HepG2 (cell line): Measurements from ENCODE around the gene ARHGAP23. TPM values are rescaled to one million over a fixed set of nuclear protein-coding genes. Genes with fewer than 3 reads are reported as not detected.
A peak's percentile ranks its signal among the peaks of the same experiment; 100 is the strongest.

ENCODE experiments used
- BORCS8-MEF2B ChIP-seq: sonication (generic); formaldehyde crosslinking; IDR thresholded peaks from 2 replicates; pipeline ENCODE4 v1.8.0; 2022; ENCODE audit warnings: mild to moderate bottlenecking, missing genetic modification reagents
- HNRNPK ChIP-seq: fragments of 200-400 bp; formaldehyde crosslinking; IDR thresholded peaks from 2 replicates; pipeline ENCODE4 v1.6.1; 2018; ENCODE audit warnings: low read length, low read depth, moderate library complexity, mild to moderate bottlenecking; ENCODE audit not compliant: poor library complexity, severe bottlenecking
- NRL ChIP-seq: sonication (generic); formaldehyde crosslinking; IDR thresholded peaks from 2 replicates; pipeline ENCODE4 v1.5.0; 2020; ENCODE audit warnings: missing genetic modification reagents, mild to moderate bottlenecking, moderate library complexity, borderline replicate concordance
- PPARG ChIP-seq: conservative IDR thresholded peaks from 2 replicates; pipeline ENCODE4 v1.6.1; 2016; ENCODE audit warnings: missing biosample characterization, missing genetic modification reagents
- RBM22 ChIP-seq: fragments of 200-400 bp; formaldehyde crosslinking; optimal IDR thresholded peaks from 2 replicates; pipeline ENCODE3; 2017; ENCODE audit warnings: mild to moderate bottlenecking, low read length, moderate library complexity
- RBM39 ChIP-seq: fragments of 200-400 bp; formaldehyde crosslinking; IDR thresholded peaks from one replicate; pipeline ENCODE4 v1.6.1; 2018; ENCODE audit warnings: antibody characterized with exemption, mild to moderate bottlenecking, low read depth, low read length; ENCODE audit not compliant: poor library complexity, severe bottlenecking
- RFXAP ChIP-seq: sonication (generic); formaldehyde crosslinking; IDR thresholded peaks from 2 replicates; pipeline ENCODE4 v1.4.0; 2020; ENCODE audit warnings: missing genetic modification reagents, borderline replicate concordance
- SCMH1 ChIP-seq: sonication (generic); formaldehyde crosslinking; IDR thresholded peaks from 2 replicates; pipeline ENCODE4 v1.9.0; 2021; ENCODE audit warnings: missing genetic modification reagents, mild to moderate bottlenecking, borderline replicate concordance
- STAT5B ChIP-seq: sonication (generic); formaldehyde crosslinking; IDR thresholded peaks from 2 replicates; pipeline ENCODE4 v1.4.0; 2020; ENCODE audit warnings: missing genetic modification reagents
- THAP8 ChIP-seq: sonication (generic); formaldehyde crosslinking; IDR thresholded peaks from 2 replicates; pipeline ENCODE4 v1.5.1; 2020; ENCODE audit warnings: missing genetic modification reagents, mild to moderate bottlenecking, borderline replicate concordance
- ZFP90 ChIP-seq: sonication (generic); formaldehyde crosslinking; IDR thresholded peaks from 2 replicates; pipeline ENCODE4 v1.8.0; 2022; ENCODE audit warnings: missing genetic modification reagents, mild to moderate bottlenecking, inconsistent platforms, borderline replicate concordance
- ZNF143 ChIP-seq: sonication (generic); formaldehyde crosslinking; IDR thresholded peaks from 2 replicates; pipeline ENCODE4 v1.4.0; 2020; ENCODE audit warnings: missing genetic modification reagents
- ZNF33A ChIP-seq: sonication (generic); formaldehyde crosslinking; IDR thresholded peaks from 2 replicates; pipeline ENCODE4 v1.5.1; 2020; ENCODE audit warnings: missing genetic modification reagents, mild to moderate bottlenecking, moderate library complexity, borderline replicate concordance
- ZNF350 ChIP-seq: sonication (generic); formaldehyde crosslinking; IDR thresholded peaks from 2 replicates; pipeline ENCODE4 v1.4.0; 2020; ENCODE audit warnings: mild to moderate bottlenecking, low read depth, missing genetic modification reagents, borderline replicate concordance
- ZNF362 ChIP-seq: sonication (generic); formaldehyde crosslinking; IDR thresholded peaks from 2 replicates; pipeline ENCODE4 v1.4.0; 2020; ENCODE audit warnings: missing genetic modification reagents, mild to moderate bottlenecking, borderline replicate concordance
- ZNF484 ChIP-seq: sonication (generic); formaldehyde crosslinking; IDR thresholded peaks from 2 replicates; pipeline ENCODE4 v1.5.1; 2020; ENCODE audit warnings: mild to moderate bottlenecking, low read depth, missing genetic modification reagents, borderline replicate concordance
- ZNF589 ChIP-seq: sonication (generic); formaldehyde crosslinking; conservative IDR thresholded peaks from 2 replicates; pipeline ENCODE4 v1.8.0; 2022; ENCODE audit warnings: mild to moderate bottlenecking, moderate library complexity, missing genetic modification reagents
- polyA plus RNA-seq, 8 experiments: library from polyadenylated mRNA; depleted of rRNA in 3 of 8; stranded (reverse) in 7 of 8; unstranded in 1 of 8; fragments of >200 nt; fragmentation: Illumina TruSeq in 4 of 8; extraction: Trizol in 4 of 8; gene quantifications; 2 replicates each; pipeline versions ENCODE4 v1.2.1 to v1.2.3, GENCODE V29; 2011 to 2016; ENCODE audit warnings: low read depth in 4 of 8, missing spikeins in 1 of 8, mixed read lengths in 1 of 8; ENCODE audit not compliant: insufficient read depth in 1 of 8
- total RNA-seq, 5 experiments: library from RNA; depleted of rRNA; stranded (reverse); fragments of >200 nt; fragmentation: Illumina TruSeq; extraction: Trizol; gene quantifications; 2 replicates each; pipeline ENCODE4 v1.2.3, GENCODE V29; 2016; ENCODE audit warnings: low read depth in 1 of 5
- TF ChIP-seq, protein P1 (sequence below): sonication (generic); formaldehyde crosslinking; IDR thresholded peaks from 2 replicates; pipeline ENCODE4 v1.4.0; 2020; ENCODE audit warnings: missing genetic modification reagents
- TF ChIP-seq, protein P2 (sequence below): IDR thresholded peaks from 2 replicates; pipeline ENCODE4 v1.6.1; 2016; ENCODE audit warnings: control low read depth
- TF ChIP-seq, protein P3 (sequence below): sonication (generic); formaldehyde crosslinking; IDR thresholded peaks from 2 replicates; pipeline ENCODE4 v1.4.0; 2020; ENCODE audit warnings: missing genetic modification reagents, borderline replicate concordance
- TF ChIP-seq, protein P4 (sequence below): sonication (generic); IDR thresholded peaks from 2 replicates; pipeline ENCODE4 v1.6.1; 2016; ENCODE audit warnings: low read depth, borderline replicate concordance

ARHGAP23 gene
- total and polyA plus RNA-seq, 2 of the 13 experiments (the other 11 are each of a cell fraction or from before 2014, with no cell fraction given): 0.03 TPM; not detected in 1

- TF ChIP-seq, protein P1, sequence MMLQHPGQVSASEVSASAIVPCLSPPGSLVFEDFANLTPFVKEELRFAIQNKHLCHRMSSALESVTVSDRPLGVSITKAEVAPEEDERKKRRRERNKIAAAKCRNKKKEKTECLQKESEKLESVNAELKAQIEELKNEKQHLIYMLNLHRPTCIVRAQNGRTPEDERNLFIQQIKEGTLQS (CRISPR knock-in tag): peak; percentile 54; the same call in 1 of the 2 replicates
- no peak for TF ChIP-seq RFXAP (CRISPR knock-in tag)
- no peak for TF ChIP-seq SCMH1 (CRISPR knock-in tag)
- TF ChIP-seq, protein P2, sequence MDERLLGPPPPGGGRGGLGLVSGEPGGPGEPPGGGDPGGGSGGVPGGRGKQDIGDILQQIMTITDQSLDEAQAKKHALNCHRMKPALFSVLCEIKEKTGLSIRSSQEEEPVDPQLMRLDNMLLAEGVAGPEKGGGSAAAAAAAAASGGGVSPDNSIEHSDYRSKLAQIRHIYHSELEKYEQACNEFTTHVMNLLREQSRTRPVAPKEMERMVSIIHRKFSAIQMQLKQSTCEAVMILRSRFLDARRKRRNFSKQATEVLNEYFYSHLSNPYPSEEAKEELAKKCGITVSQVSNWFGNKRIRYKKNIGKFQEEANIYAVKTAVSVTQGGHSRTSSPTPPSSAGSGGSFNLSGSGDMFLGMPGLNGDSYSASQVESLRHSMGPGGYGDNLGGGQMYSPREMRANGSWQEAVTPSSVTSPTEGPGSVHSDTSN (CRISPR knock-in tag): no peak
- TF ChIP-seq BORCS8-MEF2B (CRISPR knock-in tag): 0 out of 2 replicates have a peak, but pooled peaks have one; percentile 25
- TF ChIP-seq ZNF143 (CRISPR knock-in tag): no peak
- no peak; the same call in 1 of the 2 replicates for TF ChIP-seq ZNF350 (CRISPR knock-in tag)
- peak; percentile 41 for TF ChIP-seq RBM39
- no peak for TF ChIP-seq ZNF362 (CRISPR knock-in tag)
- TF ChIP-seq ZNF33A (CRISPR knock-in tag): no peak
- no peak for TF ChIP-seq ZNF589 (CRISPR knock-in tag)
- no peak for TF ChIP-seq STAT5B
- TF ChIP-seq ZFP90 (CRISPR knock-in tag): no peak
- no peak; the same call in 1 of the 2 replicates for TF ChIP-seq NRL (CRISPR knock-in tag)
- no peak for TF ChIP-seq PPARG (CRISPR knock-in tag)
- no peak for TF ChIP-seq RBM22
- TF ChIP-seq, protein P3, sequence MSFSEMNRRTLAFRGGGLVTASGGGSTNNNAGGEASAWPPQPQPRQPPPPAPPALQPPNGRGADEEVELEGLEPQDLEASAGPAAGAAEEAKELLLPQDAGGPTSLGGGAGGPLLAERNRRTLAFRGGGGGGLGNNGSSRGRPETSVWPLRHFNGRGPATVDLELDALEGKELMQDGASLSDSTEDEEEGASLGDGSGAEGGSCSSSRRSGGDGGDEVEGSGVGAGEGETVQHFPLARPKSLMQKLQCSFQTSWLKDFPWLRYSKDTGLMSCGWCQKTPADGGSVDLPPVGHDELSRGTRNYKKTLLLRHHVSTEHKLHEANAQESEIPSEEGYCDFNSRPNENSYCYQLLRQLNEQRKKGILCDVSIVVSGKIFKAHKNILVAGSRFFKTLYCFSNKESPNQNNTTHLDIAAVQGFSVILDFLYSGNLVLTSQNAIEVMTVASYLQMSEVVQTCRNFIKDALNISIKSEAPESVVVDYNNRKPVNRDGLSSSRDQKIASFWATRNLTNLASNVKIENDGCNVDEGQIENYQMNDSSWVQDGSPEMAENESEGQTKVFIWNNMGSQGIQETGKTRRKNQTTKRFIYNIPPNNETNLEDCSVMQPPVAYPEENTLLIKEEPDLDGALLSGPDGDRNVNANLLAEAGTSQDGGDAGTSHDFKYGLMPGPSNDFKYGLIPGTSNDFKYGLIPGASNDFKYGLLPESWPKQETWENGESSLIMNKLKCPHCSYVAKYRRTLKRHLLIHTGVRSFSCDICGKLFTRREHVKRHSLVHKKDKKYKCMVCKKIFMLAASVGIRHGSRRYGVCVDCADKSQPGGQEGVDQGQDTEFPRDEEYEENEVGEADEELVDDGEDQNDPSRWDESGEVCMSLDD: 0 out of 2 replicates have a peak, but pooled peaks have one; percentile 41
- TF ChIP-seq THAP8 (CRISPR knock-in tag): no peak
- TF ChIP-seq HNRNPK: no peak
- TF ChIP-seq ZNF484 (CRISPR knock-in tag): no peak
- TF ChIP-seq, protein P4, sequence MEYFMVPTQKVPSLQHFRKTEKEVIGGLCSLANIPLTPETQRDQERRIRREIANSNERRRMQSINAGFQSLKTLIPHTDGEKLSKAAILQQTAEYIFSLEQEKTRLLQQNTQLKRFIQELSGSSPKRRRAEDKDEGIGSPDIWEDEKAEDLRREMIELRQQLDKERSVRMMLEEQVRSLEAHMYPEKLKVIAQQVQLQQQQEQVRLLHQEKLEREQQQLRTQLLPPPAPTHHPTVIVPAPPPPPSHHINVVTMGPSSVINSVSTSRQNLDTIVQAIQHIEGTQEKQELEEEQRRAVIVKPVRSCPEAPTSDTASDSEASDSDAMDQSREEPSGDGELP: no peak
Observed at GRCh38 chr17:38508954-38509771, 80.9 kb downstream of the ARHGAP23 start (continued).
